Glutamatergic neuron (in vitro differentiated cells): ENCODE results near the gene IL11RA. TPM values are rescaled to one million over a fixed set of nuclear protein-coding genes. Genes with fewer than 3 reads are reported as not detected.

Source experiments
- DNase-seq: peaks from one replicate; pipeline ENCODE4 v3.0.0; 2022
- H3K27ac Mint-ChIP-seq: one replicate; pipeline ENCODE4 v1.8.0; 2020; ENCODE audit warnings: mild to moderate bottlenecking, mixed read lengths, inconsistent platforms; ENCODE audit not compliant: unreplicated experiment
- H3K27me3 Mint-ChIP-seq: one replicate; pipeline ENCODE4 v1.8.0; 2020; ENCODE audit warnings: mild to moderate bottlenecking, moderate library complexity, mixed read lengths, inconsistent platforms; ENCODE audit not compliant: unreplicated experiment
- H3K36me3 Mint-ChIP-seq: one replicate; pipeline ENCODE4 v1.8.0; 2020; ENCODE audit warnings: mild to moderate bottlenecking, mixed read lengths, inconsistent platforms; ENCODE audit not compliant: unreplicated experiment
- H3K4me1 Mint-ChIP-seq: one replicate; pipeline ENCODE4 v1.8.0; 2020; ENCODE audit warnings: mild to moderate bottlenecking, low read depth, mixed read lengths, inconsistent platforms; ENCODE audit not compliant: unreplicated experiment
- H3K4me3 Mint-ChIP-seq: one replicate; pipeline ENCODE4 v1.8.0; 2020; ENCODE audit warnings: mild to moderate bottlenecking, mixed read lengths, inconsistent platforms; ENCODE audit not compliant: unreplicated experiment
- H3K9me3 Mint-ChIP-seq: one replicate; pipeline ENCODE4 v1.8.0; 2020; ENCODE audit warnings: mild to moderate bottlenecking, moderate library complexity, mixed read lengths, inconsistent platforms; ENCODE audit not compliant: unreplicated experiment
- total RNA-seq: library from RNA; stranded (reverse); fragmentation: NEBNext Ultra II Directional; extraction: Animal tissue kit (Norgen Biotek cat#: 25700); gene quantifications from one replicate; pipeline ENCODE4 v1.2.1, GENCODE V29; 2021; ENCODE audit not compliant: unreplicated experiment
- TF ChIP-seq, protein P1 (sequence below): fragments of 200-600 bp; sonication (generic); IDR thresholded peaks from one replicate; pipeline ENCODE4 v1.5.0; 2021; ENCODE audit not compliant: partially characterized antibody, unreplicated experiment

The IL11RA gene
- total RNA-seq, 1 donor from 2014 or later: 28.8 TPM

GRCh38 chr9:34665381-34666250, 13.6 kb downstream of the IL11RA start:
- TF ChIP-seq, protein P1, sequence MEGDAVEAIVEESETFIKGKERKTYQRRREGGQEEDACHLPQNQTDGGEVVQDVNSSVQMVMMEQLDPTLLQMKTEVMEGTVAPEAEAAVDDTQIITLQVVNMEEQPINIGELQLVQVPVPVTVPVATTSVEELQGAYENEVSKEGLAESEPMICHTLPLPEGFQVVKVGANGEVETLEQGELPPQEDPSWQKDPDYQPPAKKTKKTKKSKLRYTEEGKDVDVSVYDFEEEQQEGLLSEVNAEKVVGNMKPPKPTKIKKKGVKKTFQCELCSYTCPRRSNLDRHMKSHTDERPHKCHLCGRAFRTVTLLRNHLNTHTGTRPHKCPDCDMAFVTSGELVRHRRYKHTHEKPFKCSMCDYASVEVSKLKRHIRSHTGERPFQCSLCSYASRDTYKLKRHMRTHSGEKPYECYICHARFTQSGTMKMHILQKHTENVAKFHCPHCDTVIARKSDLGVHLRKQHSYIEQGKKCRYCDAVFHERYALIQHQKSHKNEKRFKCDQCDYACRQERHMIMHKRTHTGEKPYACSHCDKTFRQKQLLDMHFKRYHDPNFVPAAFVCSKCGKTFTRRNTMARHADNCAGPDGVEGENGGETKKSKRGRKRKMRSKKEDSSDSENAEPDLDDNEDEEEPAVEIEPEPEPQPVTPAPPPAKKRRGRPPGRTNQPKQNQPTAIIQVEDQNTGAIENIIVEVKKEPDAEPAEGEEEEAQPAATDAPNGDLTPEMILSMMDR: no peak
- peaks cover 4% of the 10 kb centered on the region for H3K4me1 Mint-ChIP-seq
- H3K4me3 Mint-ChIP-seq: peak overlapping the region; percentile 94
- peaks cover 10% of the 10 kb centered on the region for H3K9me3 Mint-ChIP-seq
- H3K36me3 Mint-ChIP-seq: peaks cover 7% of the 10 kb centered on the region
- DNase-seq: peak; percentile 94
- H3K27me3 Mint-ChIP-seq: peaks cover 5% of the 10 kb centered on the region
- H3K27ac Mint-ChIP-seq: peak overlapping the region; percentile 72

DNA sequence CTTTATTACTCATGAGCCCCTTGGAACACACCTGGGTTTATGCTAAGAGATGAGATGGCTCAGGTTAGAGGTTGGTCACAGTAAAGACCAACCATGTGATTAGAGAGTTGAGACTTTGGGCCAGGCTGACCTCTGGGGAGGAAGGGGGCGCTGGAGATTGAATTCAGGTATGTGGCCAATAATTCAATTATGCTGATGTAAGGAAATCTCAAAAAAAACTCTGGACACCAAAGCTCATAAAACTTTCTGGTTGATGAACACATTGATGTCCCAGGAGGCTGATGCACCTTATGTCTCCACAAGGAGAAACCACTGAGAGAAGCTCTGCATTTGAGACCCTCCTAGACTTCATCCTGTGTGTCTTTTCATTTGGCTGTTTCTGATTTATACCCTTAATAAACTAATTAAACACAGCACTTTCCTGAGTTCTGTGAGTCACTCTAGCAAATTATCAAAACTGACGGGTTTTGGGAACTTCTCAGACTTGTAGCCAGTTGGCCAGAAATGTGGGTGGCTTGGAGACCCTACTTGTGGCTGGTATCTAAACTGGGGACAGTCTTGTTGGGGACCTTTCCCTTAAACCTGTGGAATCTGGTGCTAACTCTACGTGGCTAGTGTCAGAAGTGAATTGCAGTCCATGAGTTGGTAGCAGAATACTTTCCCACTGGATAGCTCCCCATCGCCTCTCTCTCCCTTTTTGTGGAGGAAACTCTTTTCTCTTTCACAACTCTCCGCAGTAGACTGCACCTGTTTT, 18.0 kb downstream of the IL11RA start:
- no peak overlapping the region for H3K27ac Mint-ChIP-seq
- peaks cover 3% of the 10 kb centered on the region for H3K27me3 Mint-ChIP-seq
- peaks cover 11% of the 10 kb centered on the region for H3K4me1 Mint-ChIP-seq
- no peak overlapping the region for H3K4me3 Mint-ChIP-seq
- DNase-seq: no peak
- H3K36me3 Mint-ChIP-seq: peaks cover 7% of the 10 kb centered on the region
- peaks cover 6% of the 10 kb centered on the region for H3K9me3 Mint-ChIP-seq
- TF ChIP-seq, protein P1: no peak

- Mint-ChIP-seq H3K27me3 (no peaks in the 10 kb centered on the region), H3K4me3 (no peak overlapping the region), H3K36me3 (peaks cover 7% of the 10 kb centered on the region), H3K4me1 (peaks cover 11% of the 10 kb centered on the region), H3K9me3 (peaks cover 6% of the 10 kb centered on the region), H3K27ac (no peak overlapping the region)
- TF ChIP-seq, protein P1: no peak
- no peak for DNase-seq
These were observed 19.3 kb downstream of the IL11RA start for GRCh38 chr9:34671307-34671706.

- Mint-ChIP-seq H3K27me3 (no peaks in the 10 kb centered on the region), H3K4me3 (peak overlapping the region; percentile 71), H3K9me3 (peaks cover 7% of the 10 kb centered on the region), H3K27ac (peak overlapping the region; percentile 31), H3K36me3 (peaks cover 2% of the 10 kb centered on the region), H3K4me1 (peaks cover 11% of the 10 kb centered on the region)
- DNase-seq: no peak
- TF ChIP-seq, protein P1: no peak
These were observed 22.5 kb downstream of the IL11RA start for GRCh38 chr9:34674440-34674839.
